IMR-90 (cell line): ENCODE results near the gene PEX19.

Experiments used
- CTCF ChIP-seq: conservative IDR thresholded peaks from 2 replicates; pipeline ENCODE4 v1.5.1; 2012; ENCODE audit warnings: mild to moderate bottlenecking, low read depth, low read length, improper control_type of control experiment
- FOS ChIP-seq: fragments of 150-350 bp; IDR thresholded peaks from 2 replicates; pipeline ENCODE4 v1.6.1; 2016; ENCODE audit warnings: low read depth, low read length

GRCh38 chr1:160257411-160258015 is 27.4 kb downstream of the PEX19 start:
- TF ChIP-seq FOS (no peak), CTCF (no peak)
